HepG2 (cell line): Measurements from ENCODE around the gene FRMD4A. TPM values are rescaled to one million over a fixed set of nuclear protein-coding genes. Genes with fewer than 3 reads are reported as not detected.

Experiments used
- ATAC-seq: fragments of 200-7000 bp; cut with Tn5 transposase; 3 replicates; pipeline ENCODE4 v1.9.1; 2020; ENCODE audit warnings: mild to moderate bottlenecking, moderate library complexity
- BruUV-seq: library from RNA; stranded (reverse); fragments of 400-500 nt; replicated peaks from 2 replicates; lab custom pipeline; 2021; lab: Mats Ljungman, UMichigan
- CTCF ChIA-PET: fragments of 300-600 bp; formaldehyde crosslinking; extraction: SDS; loops from one replicate; lab custom pipeline; 2021; ENCODE audit warnings: low total read pairs, inconsistent platforms, low intra/inter-chr PET ratio; lab: Yijun Ruan, JAX
- POLR2A ChIA-PET: fragments of 350-600 bp; sonication (Branson Sonifier 250); formaldehyde crosslinking; loops from one replicate; lab custom pipeline; 2020; ENCODE audit warnings: antibody characterized with exemption, inconsistent platforms; lab: Yijun Ruan, JAX
- DNase-seq: peaks from one replicate; pipeline ENCODE4 v3.0.0-alpha.2; 2015; ENCODE audit warnings: low spot score
- FAIRE-seq: peaks from 3 replicates; lab custom pipeline; 2011; peaks lifted over from hg19 to GRCh38; lab: Jason Lieb, UNC
- H2AFZ ChIP-seq: one replicate; pipeline ENCODE4 v1.6.1; 2011; ENCODE audit warnings: low read length, inconsistent platforms
- H3K27ac ChIP-seq: fragments of 300-600 bp; 3 replicates; pipeline ENCODE4 v1.8.0; 2011; ENCODE audit warnings: mixed run types, mild to moderate bottlenecking, mixed read lengths, low read length, inconsistent platforms; ENCODE audit not compliant: insufficient read depth; ENCODE audit errors: extremely low read length
- H3K27me3 ChIP-seq, 2 experiments: fragments of 200-600 bp in 1 of 2; 2 replicates in 1 of 2; 3 replicates in 1 of 2; pipeline versions ENCODE4 v1.6.0 to v1.8.0; 2011; ENCODE audit warnings: low read length in 2 of 2, mild to moderate bottlenecking in 2 of 2, moderate library complexity in 2 of 2, inconsistent platforms in 1 of 2; ENCODE audit not compliant: insufficient read depth in 2 of 2, control insufficient read depth in 1 of 2
- H3K36me3 ChIP-seq, 2 experiments: fragments of 200-600 bp in 1 of 2; replicated peaks in 1 of 2; 2 replicates in 1 of 2; 3 replicates in 1 of 2; pipeline versions ENCODE4 v1.5.1 to v1.8.0; 2011; ENCODE audit warnings: low read length in 2 of 2, inconsistent platforms in 1 of 2; ENCODE audit not compliant: insufficient read depth in 2 of 2, control insufficient read depth in 1 of 2
- H3K4me1 ChIP-seq: 2 replicates; pipeline ENCODE4 v1.5.1; 2012; ENCODE audit warnings: low read length, inconsistent platforms; ENCODE audit not compliant: insufficient read depth
- H3K4me2 ChIP-seq: 2 replicates; pipeline ENCODE4 v1.6.0; 2011; ENCODE audit warnings: low read depth, low read length, inconsistent platforms
- H3K4me3 ChIP-seq, 3 experiments: fragments of 200-600 bp in 1 of 3; sonication (generic), shearing (Covaris generic) in 1 of 3; replicated peaks in 1 of 3; 2 replicates each; pipeline ENCODE4 v1.5.1; 2011 to 2016; ENCODE audit warnings: low read length in 3 of 3, inconsistent platforms in 2 of 3, low read depth in 2 of 3, mild to moderate bottlenecking in 2 of 3, control low read depth in 1 of 3, mixed read lengths in 1 of 3; ENCODE audit not compliant: insufficient read depth in 1 of 3
- H3K79me2 ChIP-seq: one replicate; pipeline ENCODE4 v1.6.1; 2011; ENCODE audit warnings: low read length, inconsistent platforms; ENCODE audit not compliant: insufficient read depth
- H3K9ac ChIP-seq: 2 replicates; pipeline ENCODE4 v1.6.0; 2011; ENCODE audit warnings: mild to moderate bottlenecking, low read depth, low read length, inconsistent platforms; ENCODE audit not compliant: insufficient read depth
- H3K9me3 ChIP-seq: 2 replicates; pipeline ENCODE4 v1.5.1; 2012; ENCODE audit warnings: mild to moderate bottlenecking, low read length
- H4K20me1 ChIP-seq: 2 replicates; pipeline ENCODE4 v1.6.0; 2011; ENCODE audit warnings: inconsistent platforms, mild to moderate bottlenecking, low read length, moderate library complexity; ENCODE audit not compliant: insufficient read depth
- BRF2 ChIP-seq: sonication (generic); formaldehyde crosslinking; IDR thresholded peaks from 2 replicates; pipeline ENCODE4 v1.8.1; 2022; ENCODE audit warnings: mild to moderate bottlenecking, missing genetic modification reagents
- FOXP1 ChIP-seq, 2 experiments: fragments of 450-650 bp in 1 of 2; IDR thresholded peaks; 2 replicates each; pipeline ENCODE4 v1.6.1; 2017 to 2018; ENCODE audit warnings: antibody characterized with exemption in 1 of 2
- HMGXB4 ChIP-seq, 2 experiments: sonication (generic) in 1 of 2; formaldehyde crosslinking in 1 of 2; IDR thresholded peaks; 2 replicates each; pipeline versions ENCODE4 v1.4.0 to v1.6.1; 2018 to 2020; ENCODE audit warnings: missing genetic modification reagents in 2 of 2, borderline replicate concordance in 1 of 2, low read depth in 1 of 2, mild to moderate bottlenecking in 1 of 2, missing biosample characterization in 1 of 2
- HOXD1 ChIP-seq: sonication (generic); formaldehyde crosslinking; IDR thresholded peaks from 2 replicates; pipeline ENCODE4 v1.5.0; 2020; ENCODE audit warnings: missing genetic modification reagents
- LRRFIP1 ChIP-seq: sonication (generic); formaldehyde crosslinking; conservative IDR thresholded peaks from 2 replicates; pipeline ENCODE4 v1.4.0; 2020; ENCODE audit warnings: missing genetic modification reagents
- MBNL3 ChIP-seq: fragments of 250-450 bp; sonication (Bioruptor Pico); conservative IDR thresholded peaks from 2 replicates; pipeline ENCODE4 v1.8.0; 2022; ENCODE audit warnings: mild to moderate bottlenecking, inconsistent platforms
- NR2F2 ChIP-seq: IDR thresholded peaks from 2 replicates; pipeline ENCODE4 v1.6.1; 2012; ENCODE audit warnings: low read depth, inconsistent platforms, borderline replicate concordance
- POLR2AphosphoS5 ChIP-seq: IDR thresholded peaks from 2 replicates; pipeline ENCODE4 v1.6.1; 2012; ENCODE audit warnings: low read depth, low read length
- SNRNP70 ChIP-seq: fragments of 200-400 bp; formaldehyde crosslinking; IDR thresholded peaks from 2 replicates; pipeline ENCODE4 v1.6.1; 2017; ENCODE audit warnings: mild to moderate bottlenecking, low read depth, low read length, moderate library complexity
- TIGD3 ChIP-seq: sonication (generic); formaldehyde crosslinking; IDR thresholded peaks from 2 replicates; pipeline ENCODE4 v1.5.1; 2020; ENCODE audit warnings: mild to moderate bottlenecking, missing genetic modification reagents, borderline replicate concordance
- ZBTB21 ChIP-seq: sonication (generic); formaldehyde crosslinking; IDR thresholded peaks from 2 replicates; pipeline ENCODE4 v1.4.0; 2020; ENCODE audit warnings: missing genetic modification reagents
- WGBS: methylation state at CpG from one replicate; pipeline ENCODE4 v1.1.6; 2017; ENCODE audit warnings: low lambda C conversion rate; 5-methylcytosine and 5-hydroxymethylcytosine counted together
- in situ Hi-C: cut with HindIII; loops from 2 replicates; pipeline ENCODE4 v1.10.0; 2017; ENCODE audit warnings: low pct_unique_long_range_greater_than_20kb; ENCODE audit not compliant: extremely low pct_ligation_motif_present
- intact Hi-C: fragments of 100-400 bp; cut with micrococcal nuclease; formaldehyde crosslinking; loops from one replicate; pipeline ENCODE4 v1.10.0; 2022; ENCODE audit not compliant: unreplicated experiment
- polyA plus RNA-seq, 8 experiments: library from polyadenylated mRNA; depleted of rRNA in 3 of 8; stranded (reverse) in 7 of 8; unstranded in 1 of 8; fragments of >200 nt; fragmentation: Illumina TruSeq in 4 of 8; extraction: Trizol in 4 of 8; gene quantifications; 2 replicates each; pipeline versions ENCODE4 v1.2.1 to v1.2.3, GENCODE V29; 2011 to 2016; ENCODE audit warnings: low read depth in 4 of 8, missing spikeins in 1 of 8, mixed read lengths in 1 of 8; ENCODE audit not compliant: insufficient read depth in 1 of 8
- total RNA-seq, 5 experiments: library from RNA; depleted of rRNA; stranded (reverse); fragments of >200 nt; fragmentation: Illumina TruSeq; extraction: Trizol; gene quantifications; 2 replicates each; pipeline ENCODE4 v1.2.3, GENCODE V29; 2016; ENCODE audit warnings: low read depth in 1 of 5
- TF ChIP-seq, protein P1 (sequence below): sonication (generic); formaldehyde crosslinking; IDR thresholded peaks from 2 replicates; pipeline ENCODE4 v1.4.0; 2020; ENCODE audit warnings: missing genetic modification reagents
- TF ChIP-seq, protein P2 (sequence below): sonication (generic); formaldehyde crosslinking; IDR thresholded peaks from 2 replicates; pipeline ENCODE4 v1.5.0; 2020; ENCODE audit warnings: missing genetic modification reagents
- TF ChIP-seq, protein P3 (sequence below): sonication (generic); formaldehyde crosslinking; IDR thresholded peaks from 2 replicates; pipeline ENCODE4 v1.8.0; 2022; ENCODE audit warnings: mild to moderate bottlenecking, missing genetic modification reagents, moderate library complexity

Gene FRMD4A
- total and polyA plus RNA-seq, 2 of the 13 experiments (the other 11 are each of a cell fraction or from before 2014, with no cell fraction given): 0.09 to 0.26 TPM

GRCh38 chr10:14151571-14151970 lies 179.2 kb downstream of the FRMD4A start:
- Histone ChIP-seq H3K79me2 (no peaks in the 10 kb centered on the region), H3K9ac (no peak overlapping the region), H2AFZ (no peak overlapping the region), H3K4me3 (no peak overlapping the region), H3K4me2 (no peak overlapping the region), H3K9me3 (no peaks in the 10 kb centered on the region), H4K20me1 (no peaks in the 10 kb centered on the region), H3K36me3 (no peaks in the 10 kb centered on the region), H3K27ac (no peak overlapping the region), H3K27me3 (peaks cover 0 to 16% of the 10 kb centered on the region in 2 experiments; a peak in 2 of 5 replicates), H3K4me1 (no peaks in the 10 kb centered on the region)
- TF ChIP-seq, protein P1, sequence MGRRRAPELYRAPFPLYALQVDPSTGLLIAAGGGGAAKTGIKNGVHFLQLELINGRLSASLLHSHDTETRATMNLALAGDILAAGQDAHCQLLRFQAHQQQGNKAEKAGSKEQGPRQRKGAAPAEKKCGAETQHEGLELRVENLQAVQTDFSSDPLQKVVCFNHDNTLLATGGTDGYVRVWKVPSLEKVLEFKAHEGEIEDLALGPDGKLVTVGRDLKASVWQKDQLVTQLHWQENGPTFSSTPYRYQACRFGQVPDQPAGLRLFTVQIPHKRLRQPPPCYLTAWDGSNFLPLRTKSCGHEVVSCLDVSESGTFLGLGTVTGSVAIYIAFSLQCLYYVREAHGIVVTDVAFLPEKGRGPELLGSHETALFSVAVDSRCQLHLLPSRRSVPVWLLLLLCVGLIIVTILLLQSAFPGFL (CRISPR knock-in tag): no peak
- TF ChIP-seq MBNL3 (CRISPR knock-in tag) (no peak), ZBTB21 (CRISPR knock-in tag) (no peak), SNRNP70 (no peak), HMGXB4 (CRISPR knock-in tag; IDR thresholded peaks at IDR 0.05; ENCODE audit: borderline replicate concordance in 1 of 2, low read depth in 1 of 2) (no peak), NR2F2 (no peak), POLR2AphosphoS5 (no peak), FOXP1 (IDR thresholded peaks at IDR 0.05) (no peak), FOXP1 (CRISPR knock-in tag; IDR thresholded peaks at IDR 0.05) (no peak), LRRFIP1 (CRISPR knock-in tag) (no peak), HOXD1 (CRISPR knock-in tag) (no peak), BRF2 (CRISPR knock-in tag) (no peak), TIGD3 (no peak)
- TF ChIP-seq, protein P2, sequence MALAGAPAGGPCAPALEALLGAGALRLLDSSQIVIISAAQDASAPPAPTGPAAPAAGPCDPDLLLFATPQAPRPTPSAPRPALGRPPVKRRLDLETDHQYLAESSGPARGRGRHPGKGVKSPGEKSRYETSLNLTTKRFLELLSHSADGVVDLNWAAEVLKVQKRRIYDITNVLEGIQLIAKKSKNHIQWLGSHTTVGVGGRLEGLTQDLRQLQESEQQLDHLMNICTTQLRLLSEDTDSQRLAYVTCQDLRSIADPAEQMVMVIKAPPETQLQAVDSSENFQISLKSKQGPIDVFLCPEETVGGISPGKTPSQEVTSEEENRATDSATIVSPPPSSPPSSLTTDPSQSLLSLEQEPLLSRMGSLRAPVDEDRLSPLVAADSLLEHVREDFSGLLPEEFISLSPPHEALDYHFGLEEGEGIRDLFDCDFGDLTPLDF (CRISPR knock-in tag): no peak
- TF ChIP-seq, protein P3, sequence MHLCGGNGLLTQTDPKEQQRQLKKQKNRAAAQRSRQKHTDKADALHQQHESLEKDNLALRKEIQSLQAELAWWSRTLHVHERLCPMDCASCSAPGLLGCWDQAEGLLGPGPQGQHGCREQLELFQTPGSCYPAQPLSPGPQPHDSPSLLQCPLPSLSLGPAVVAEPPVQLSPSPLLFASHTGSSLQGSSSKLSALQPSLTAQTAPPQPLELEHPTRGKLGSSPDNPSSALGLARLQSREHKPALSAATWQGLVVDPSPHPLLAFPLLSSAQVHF (CRISPR knock-in tag): no peak
- no peak for DNase-seq
- no peak for FAIRE-seq
- in situ Hi-C loops: no loop called here
- POLR2A ChIA-PET: no interaction called here
- ATAC-seq: no peak
- intact Hi-C loops: no loop called here
- BruUV-seq: no TSS peak
- CTCF ChIA-PET: no interaction called here
- WGBS: 68% methylated on average over 1 of the region's 1 CpG
